HG03135 (cell line): ENCODE results near the gene NRCAM.

Source experiments
- ATAC-seq: cut with Tn5 transposase; IDR thresholded peaks from one replicate; pipeline ENCODE4 v1.9.1; 2021; ENCODE audit warnings: mild to moderate bottlenecking, moderate library complexity; ENCODE audit not compliant: unreplicated experiment

The NRCAM gene

DNA sequence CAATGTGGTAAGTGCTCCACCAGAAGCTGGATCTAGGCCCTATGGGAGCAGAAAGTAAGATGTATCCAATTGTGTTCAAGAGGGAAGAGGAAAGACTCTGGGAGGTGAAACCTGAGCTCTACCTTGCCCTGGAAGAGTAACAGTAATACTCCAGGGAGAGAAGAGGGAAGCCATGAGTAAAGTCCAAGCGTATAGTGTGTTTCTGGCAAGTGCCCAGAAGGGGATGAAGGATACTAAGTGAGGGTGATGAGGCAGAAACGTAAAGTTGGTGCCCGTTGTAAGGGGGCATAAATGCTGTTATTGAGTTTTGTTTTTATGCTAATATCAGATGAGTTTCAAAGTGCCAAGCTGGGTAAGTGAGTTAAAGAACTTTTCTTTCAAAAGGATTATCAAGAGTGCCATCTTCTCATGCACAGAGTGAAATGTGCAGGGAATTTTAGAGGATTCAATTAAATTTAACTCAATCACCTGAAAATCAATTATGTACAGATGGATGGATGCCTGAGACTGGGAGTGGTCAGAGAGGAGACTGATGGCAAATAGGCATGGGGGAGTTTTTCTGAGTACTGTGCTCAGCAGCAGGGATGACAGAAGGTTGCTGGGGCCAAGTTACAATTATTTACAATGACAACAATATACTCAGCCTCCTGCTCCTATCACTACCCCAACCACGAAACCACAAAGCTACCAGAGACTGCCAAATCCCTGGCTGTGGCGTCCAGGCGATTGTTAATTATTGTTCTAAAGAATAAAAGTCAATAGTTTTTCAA, 202.8 kb downstream of the NRCAM start:
- no peak for ATAC-seq

DNA sequence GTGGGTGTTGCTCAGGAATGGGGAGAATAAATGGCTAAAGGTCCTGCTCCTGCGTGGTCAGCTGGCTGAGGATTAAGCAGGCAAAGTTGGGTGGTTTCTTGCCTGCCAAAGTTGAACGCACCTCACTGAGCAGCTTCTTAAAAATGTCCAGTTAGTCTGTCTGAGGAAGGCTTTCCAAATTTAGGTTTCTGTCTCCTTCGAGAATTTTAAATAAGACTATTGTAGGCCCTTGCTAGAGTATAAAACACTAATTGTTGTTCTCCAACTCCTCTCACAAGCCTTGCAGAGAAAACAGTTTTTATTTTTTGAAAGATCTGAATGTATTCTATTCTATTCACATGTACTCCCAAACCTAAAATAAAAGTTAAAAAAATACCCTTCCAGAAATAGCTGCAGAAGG, 204.1 kb downstream of the NRCAM start:
- ATAC-seq = no peak

DNA sequence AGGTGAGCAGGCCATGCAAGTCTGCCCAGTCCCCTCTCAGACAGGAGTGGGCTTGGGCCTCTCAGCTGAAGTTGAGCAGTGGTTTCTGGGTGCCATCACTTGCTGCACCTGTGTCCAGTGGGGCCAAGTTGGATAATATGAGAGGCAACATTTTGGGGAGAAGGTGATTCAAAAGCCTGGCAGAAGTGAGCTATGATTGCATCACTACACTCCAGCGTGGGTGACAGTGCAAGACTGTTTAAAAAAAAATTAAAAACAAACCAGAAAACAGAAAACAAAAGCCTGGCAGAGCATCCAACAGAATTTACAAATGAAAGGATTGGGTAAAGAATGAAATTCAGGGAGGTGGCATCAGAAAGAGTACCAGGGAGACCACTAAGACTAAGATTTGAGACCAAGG, 204.5 kb downstream of the NRCAM start:
- ATAC-seq = no peak

DNA sequence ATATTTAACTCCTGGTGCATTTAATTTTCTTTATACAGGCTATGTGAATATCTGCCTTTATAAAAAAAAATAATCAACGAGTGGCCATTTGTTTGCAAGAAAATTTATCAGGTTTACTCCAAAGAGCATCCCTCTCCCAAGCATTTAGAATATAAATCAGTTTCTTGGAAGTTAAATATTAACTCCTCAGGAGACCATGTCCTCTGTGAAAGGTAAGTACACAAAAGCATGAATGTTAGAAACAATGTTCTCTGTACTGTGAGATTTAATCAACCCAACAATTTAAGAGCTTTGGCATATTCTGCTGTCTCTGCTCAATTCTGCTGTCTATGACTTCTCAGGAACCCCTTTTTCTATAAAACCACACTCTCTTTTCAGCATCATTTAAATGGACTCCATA, 206.8 kb downstream of the NRCAM start:
- ATAC-seq = no peak

DNA sequence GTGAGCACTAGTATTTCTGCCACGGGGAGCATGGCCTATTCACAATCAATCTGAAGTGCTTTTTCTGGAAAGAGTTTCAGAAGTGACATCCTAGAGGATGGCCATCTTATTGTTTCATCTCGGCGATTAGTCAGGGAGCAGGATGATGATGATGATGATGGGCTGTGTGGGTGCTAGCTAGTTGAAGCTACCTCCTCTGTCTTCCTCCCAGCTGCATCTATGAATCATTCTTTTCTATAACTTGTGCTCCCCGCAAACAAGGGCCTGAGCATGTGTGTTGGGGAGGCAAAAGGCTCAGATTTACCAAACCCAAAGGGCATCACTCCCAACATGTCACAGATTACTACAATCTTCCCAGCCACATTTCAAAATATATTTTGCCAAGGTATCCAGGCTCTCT, 207.4 kb downstream of the NRCAM start:
- no peak for ATAC-seq

DNA sequence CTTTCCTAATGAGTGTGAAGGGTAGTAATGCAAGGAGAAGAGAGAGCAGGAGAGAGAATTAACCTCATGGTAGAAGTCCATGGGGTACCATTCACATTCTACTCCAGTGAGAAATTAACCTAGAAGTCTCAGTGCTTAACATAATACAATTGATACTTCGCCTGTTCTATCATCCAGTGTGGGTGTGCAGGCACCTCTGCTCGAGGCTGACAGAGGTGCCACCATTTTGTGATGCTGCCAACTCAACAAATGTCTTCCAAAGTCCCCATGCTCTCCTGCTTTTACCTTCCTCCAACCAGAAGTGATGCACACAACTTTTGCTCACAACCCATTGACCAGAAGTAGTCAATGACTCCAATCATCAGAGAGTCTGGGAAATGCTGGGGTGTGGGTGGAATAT, 207.8 kb downstream of the NRCAM start:
- ATAC-seq = no peak

DNA sequence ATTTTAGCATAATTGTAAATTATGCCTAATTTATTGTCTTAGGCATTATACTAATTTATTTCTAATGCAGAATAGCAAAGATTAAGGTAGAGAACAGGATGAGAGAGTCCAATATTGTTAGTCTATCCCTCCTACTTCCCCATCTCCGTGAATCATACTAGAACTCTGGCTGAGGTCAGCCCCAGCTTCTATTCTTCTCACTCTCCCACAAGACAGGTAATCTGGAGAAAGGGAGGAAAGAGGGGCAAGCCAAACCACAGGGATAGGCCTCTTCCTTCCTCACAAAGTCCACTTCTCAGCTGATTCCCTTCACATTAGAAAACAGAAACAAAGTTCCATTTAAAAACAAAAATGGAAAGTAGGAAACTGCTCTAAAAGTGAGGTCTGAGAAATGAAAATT, 208.6 kb downstream of the NRCAM start:
- no peak for ATAC-seq

DNA sequence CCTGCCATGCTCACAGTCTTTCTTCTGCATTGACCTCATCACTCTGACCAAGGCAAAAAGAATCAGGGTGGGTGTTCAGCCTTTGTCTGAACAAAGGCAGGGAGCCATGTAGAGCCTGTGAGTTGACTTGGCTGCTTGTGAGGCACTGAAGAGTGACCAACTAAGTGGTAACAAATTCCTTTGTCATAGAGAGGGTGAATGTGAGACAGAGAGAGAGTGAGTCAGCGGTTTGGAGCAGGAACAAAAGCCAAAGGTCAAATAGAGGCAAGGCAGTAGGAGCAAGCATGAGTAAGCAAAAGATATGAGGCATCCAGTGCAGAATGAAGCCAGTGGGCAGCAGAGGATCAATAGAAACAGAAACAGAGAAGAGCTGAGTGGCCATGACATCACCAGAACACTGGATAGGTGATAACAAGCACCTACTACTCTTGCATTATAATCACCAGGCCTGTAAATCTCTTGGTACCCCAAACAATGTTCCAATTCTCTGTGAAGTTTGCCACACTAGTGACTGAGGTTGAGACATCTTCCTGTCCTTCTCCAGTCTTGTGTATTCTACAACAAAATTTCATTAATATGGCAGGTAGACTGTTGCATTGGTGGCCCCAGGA, 209.9 kb downstream of the NRCAM start:
- no peak for ATAC-seq

DNA sequence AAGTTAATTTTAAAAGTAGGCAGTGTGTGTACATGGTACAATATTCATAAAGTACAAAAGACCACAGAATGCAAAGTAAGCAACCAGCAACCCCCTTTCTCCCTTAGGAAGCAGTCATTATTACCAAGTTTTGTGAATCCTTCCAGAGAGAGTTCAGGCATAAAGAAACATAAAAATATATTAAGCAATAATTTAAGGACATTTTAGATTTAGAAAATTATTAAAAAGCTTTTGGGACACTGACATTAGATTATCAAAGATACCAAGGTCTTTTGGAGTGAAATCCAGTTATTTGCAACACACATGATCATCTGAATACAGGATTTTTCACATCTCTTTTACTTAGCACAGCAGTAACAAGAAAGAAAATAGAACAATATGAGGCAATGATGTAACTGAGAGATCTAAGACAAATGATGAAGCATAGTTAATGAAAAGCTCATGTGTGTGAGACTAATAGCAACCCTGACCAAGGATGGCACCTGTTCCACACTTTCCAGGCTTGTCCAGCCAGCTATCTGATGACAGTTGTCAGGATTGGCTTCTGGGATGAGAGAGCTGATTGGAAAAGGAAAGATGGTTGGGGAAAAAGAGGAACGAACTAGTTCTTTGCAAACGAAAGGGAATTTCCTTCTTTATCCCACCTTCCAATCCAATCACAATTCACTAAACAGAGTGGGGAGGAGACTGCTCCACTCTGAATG, 210.6 kb downstream of the NRCAM start:
- no peak for ATAC-seq

DNA sequence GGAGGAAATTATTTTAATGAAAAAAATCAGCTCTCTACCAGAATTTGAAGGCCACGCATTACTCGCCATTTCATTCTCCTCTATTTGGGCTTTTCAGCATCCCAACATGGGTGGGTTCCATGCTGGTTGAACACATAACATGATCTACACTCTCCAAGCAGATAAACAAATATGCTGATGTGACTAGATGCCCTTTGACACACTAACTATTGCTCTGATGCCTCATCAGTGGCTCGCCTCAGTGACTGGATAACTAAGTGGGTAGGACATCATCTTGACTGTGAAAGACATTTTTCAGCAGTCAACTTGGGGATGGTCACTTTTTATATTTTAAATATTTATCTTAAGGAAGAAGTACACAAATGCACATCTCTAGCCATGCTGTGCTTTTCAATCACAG, 212.1 kb downstream of the NRCAM start:
- no peak for ATAC-seq

DNA sequence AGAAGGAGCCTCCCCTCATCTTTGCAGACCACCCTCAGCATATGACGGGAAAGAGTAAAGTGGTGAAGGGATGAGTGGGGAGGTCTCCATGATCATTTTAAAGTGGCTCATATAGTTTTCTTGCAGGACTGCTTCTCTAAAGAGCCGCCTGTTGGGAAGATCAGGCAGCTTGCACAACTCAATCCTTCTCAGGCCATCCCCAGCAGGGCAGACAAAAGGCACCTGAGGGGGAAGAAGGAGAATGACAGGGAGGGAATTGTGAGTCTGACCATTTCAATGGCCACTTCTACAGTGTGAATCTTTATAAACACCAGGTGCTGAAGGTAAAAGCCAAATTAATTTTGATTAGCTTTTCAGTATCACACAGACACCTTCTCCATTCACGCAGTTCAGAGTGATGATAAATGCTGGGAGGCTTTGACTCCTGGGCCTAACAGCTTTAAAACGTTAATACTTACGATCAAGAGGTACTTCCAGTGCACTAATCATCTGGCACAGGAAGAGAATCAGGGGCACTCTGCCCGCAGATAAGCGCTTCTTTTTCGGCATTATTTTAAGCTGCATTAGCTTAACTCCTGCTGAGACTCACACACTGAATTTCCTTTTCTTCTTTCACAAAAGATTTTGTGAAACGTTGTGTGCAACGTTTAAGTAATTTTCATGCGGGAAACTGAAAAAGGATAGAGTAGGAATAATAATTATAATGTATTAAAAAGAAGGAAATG, 216.6 kb downstream of the NRCAM start:
- ATAC-seq = no peak

DNA sequence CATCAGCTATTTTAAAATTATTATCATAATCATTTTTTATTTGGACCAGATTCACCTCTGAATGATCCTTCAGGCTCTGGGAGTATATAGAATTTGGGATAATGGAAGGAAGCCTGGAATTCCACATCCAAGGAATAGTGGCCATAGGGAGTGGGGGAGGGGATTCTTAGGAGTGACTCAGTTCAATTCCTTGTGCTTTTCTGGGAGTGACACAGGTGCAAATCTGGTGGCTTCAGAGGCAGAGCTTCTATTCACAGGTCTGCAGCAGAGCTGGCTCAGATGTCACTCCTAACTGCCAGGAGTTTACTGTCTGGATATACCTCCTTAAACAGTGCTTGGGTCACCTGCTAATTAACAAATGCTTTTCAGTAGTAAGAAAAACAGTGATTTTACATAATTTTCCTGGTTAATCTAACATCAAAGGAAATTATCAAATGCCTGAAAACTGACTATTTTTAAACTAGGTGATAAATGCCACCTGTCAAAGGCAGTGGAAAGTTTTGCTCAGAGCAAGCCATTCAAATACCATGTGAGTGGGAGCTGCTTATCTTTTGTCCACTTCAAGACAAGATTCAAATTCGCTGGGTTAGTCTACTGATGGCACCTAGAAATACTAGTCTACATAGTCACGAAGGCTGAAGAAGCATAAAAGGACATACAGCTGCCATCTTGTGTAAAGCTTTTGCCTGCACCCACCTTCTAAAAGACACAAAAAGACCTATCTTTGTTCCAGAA, 219.4 kb downstream of the NRCAM start:
- no peak for ATAC-seq

DNA sequence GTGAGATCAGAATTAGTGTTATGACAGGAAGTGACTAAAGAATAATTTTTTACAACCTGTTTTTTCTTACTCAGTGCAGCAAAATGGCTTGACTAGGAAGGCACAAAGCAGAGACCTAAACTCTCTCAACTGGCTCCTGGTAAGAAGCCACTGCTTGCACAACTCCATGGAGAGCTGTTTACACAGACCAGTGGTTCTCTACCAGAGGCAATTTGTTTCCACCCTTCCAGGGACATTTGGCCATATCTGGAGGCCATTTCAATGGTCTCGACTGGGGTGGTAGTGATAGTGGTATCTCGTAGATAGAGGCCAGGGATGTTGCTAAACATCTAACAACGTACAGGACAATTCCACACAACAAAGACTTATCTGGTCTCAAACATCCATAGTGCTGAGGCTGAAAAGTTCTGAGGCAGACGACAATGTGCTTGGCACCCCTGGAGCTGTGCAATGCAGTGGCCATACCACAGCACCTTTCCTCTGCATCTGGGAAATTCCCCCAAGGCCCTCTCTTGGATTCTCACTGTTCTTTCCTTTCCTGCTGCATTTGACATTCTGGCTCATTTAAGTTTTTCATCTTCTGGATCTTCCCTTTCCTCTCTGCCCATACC, 220.7 kb downstream of the NRCAM start:
- no peak for ATAC-seq

DNA sequence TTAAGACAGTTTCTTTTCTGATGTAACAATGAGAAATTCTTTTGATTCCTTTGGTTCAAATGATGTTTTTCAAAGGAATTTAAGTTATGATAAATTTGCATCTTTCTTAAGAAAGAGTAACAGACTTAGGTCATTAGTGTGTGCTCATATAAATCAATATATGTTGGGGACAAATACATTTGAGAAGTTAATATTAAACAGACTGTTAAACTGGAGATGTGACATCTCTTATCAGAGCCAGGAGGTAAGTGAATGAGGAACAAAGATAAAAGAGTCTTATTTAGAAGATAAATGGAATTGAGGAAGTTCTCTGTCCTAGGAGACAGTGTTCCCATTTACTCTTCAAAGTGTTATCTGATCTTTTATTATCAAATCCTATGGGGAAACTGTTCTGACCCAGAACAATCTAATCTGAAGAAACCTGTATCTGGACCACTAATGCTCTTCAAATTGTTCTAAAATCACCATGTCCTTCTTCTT, 221.2 kb downstream of the NRCAM start:
- ATAC-seq = no peak

DNA sequence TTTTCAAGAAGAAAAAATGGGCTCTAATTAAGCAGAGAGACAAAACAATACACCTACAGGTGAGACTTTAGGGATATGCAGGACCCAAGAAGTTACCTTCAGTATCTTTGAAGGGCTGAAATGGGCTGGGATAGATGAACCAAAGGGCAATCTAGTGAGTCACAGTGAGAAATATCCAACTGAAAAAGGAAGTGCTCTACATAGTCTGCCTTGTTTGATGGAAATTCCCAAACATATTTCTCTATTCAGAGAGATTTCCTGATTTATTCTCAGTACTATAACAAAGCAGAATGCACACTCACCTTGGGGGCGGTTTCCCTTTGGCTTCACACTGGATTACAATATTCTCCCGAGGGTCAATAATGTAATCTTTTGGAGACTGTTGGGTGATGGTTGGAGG, 222.0 kb downstream of the NRCAM start:
- ATAC-seq = no peak

DNA sequence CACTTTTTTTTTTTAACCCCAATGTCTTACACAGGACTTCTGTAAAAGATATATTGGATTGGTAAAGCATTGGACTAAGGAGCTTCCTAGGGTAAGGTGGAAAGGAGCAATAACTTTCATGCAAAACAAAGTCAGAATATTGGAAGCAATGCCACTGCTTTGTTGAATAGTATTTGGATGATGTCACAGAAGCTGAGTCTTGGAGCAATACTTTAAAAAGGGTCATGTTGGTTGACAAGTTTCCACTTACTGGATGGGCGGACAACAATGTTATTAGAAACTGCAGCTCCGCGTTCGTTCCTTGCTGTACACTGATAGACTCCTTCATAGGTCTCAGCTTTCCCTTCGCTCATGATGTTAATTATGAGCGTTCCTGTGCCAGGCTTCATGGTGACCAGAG, 224.2 kb downstream of the NRCAM start:
- no peak for ATAC-seq

DNA sequence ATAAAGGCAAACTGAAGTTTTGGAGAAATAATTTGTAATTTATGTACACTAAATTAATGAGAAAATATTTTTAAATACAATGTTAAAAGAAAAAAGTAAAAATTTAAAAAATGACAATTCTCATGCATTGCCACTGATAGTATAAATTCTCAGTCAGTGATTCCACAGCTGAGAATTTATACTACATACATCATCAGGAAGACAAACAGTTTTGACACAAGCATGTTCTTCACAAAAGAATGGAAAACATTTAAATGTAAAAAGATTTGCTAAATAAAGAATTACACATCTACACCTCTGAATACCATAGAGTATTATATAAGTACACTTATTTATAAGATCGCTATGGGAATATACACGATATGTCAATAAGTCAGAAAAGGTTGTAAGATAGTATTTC, 225.0 kb downstream of the NRCAM start:
- no peak for ATAC-seq

DNA sequence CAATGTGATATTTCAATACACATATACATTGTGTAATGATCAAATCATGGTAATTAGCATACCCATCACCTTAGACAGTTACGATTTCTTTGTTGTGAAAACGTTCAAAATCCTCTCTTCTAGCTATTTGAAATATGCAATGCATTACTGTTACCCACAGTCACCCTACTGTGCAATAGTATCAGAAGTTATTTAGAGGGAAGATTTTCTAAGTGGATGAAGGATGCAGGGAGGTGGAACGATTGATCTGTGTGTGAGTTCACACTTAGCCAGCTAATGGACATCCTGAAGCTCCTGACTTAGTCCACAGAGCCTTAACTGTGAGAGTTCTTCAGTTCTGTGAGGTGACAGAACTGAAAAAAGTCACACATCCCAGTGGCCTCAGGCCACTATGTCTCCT, 228.9 kb downstream of the NRCAM start:
- ATAC-seq = no peak

DNA sequence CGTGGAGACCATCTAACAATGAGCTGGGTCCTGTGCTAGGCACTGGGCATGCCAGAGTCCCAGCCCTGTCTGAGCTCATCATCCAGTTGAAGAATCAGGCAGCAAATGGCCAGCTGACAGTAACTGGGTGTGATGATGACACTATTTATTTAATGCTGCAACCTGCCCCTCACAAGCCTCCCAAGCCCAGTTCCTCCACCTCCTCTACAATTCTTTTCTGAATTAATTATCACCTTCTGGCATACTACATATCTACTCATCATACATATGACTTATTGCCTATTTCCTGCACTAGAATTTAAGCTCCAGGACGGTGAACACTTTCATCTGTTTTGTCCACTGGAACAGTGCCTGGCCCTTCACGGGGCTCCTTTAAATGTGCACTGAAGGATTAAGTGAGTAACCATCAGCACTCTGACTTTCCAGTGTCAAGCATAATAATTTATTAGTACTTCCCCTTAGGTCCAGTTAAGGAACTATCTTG, 229.4 kb downstream of the NRCAM start:
- ATAC-seq = no peak

DNA sequence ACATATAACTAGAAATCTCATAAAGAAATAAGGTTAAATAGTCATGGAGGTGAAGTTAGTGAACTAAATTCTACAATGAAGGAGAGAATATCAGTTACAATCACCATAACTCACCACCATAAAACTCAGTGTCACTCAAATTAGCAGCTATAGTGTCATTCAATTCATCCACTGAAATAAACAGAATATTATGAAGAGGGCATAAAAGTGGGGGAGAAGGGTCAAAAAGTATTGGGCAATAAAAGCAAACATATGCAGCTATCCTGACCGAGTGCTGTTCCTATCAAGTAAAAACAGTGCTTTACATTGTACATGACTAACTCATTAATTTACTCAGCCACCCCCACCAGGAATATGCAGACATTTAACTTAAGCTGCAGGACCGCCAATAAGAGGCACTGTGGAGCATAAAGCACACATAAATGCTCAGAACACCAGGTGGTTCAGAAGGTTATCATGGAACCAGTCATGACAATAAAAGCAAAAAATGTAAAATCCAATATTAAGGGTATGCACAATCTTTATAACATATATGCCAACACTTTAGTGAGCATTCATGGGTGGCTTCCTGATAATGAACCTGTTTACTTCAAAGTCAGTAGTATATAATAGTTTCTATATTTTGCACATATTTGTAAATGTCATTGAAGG, 230.6 kb downstream of the NRCAM start:
- no peak for ATAC-seq
